Panc1 (cell line): Measurements from ENCODE around the gene FRMPD2. TPM values are rescaled to one million over a fixed set of nuclear protein-coding genes. Genes with fewer than 3 reads are reported as not detected.

Experiments
- ATAC-seq: fragments of 200-7000 bp; cut with Tn5 transposase; 2 replicates; pipeline ENCODE4 v1.9.1; 2020; ENCODE audit warnings: mild to moderate bottlenecking, moderate library complexity
- BruUV-seq: library from RNA; stranded (reverse); fragments of 400-500 nt; replicated peaks from 2 replicates; lab custom pipeline; 2021; lab: Mats Ljungman, UMichigan
- CTCF ChIA-PET: fragments of 300-600 bp; sonication (Branson Sonifier 250); formaldehyde crosslinking; loops from one replicate; lab custom pipeline; 2022; ENCODE audit warnings: antibody characterized with exemption; lab: Charles Lee
- POLR2A ChIA-PET: fragments of 300-600 bp; sonication (Branson Sonifier 250); formaldehyde crosslinking; loops from one replicate; lab custom pipeline; 2022; ENCODE audit warnings: antibody characterized with exemption; lab: Charles Lee
- DNase-seq: peaks from one replicate; pipeline ENCODE4 v3.0.0-alpha.2; 2010; ENCODE audit warnings: low read depth, low spot score
- H3K27ac ChIP-seq: 2 replicates; pipeline ENCODE4 v1.5.1; 2011; ENCODE audit warnings: mild to moderate bottlenecking, low read length, inconsistent platforms
- H3K27me3 ChIP-seq: fragments of 200-500 bp; sonication (Bioruptor generic); 2 replicates; pipeline ENCODE4 v1.6.0; 2014; ENCODE audit warnings: low read length, inconsistent platforms; ENCODE audit not compliant: control insufficient read depth, insufficient read depth
- H3K36me3 ChIP-seq: fragments of 200-500 bp; sonication (Bioruptor generic); 2 replicates; pipeline ENCODE4 v1.5.1; 2014; ENCODE audit warnings: inconsistent platforms, mild to moderate bottlenecking, low read length, moderate library complexity; ENCODE audit not compliant: control insufficient read depth, insufficient read depth
- H3K4me1 ChIP-seq: 2 replicates; pipeline ENCODE4 v1.5.1; 2011; ENCODE audit warnings: inconsistent platforms, mild to moderate bottlenecking, low read length, moderate library complexity; ENCODE audit not compliant: control insufficient read depth, insufficient read depth
- H3K4me3 ChIP-seq, 2 experiments: 2 replicates each; pipeline ENCODE4 v1.5.1; 2011 to 2012; ENCODE audit warnings: low read depth in 2 of 2, low read length in 2 of 2, mild to moderate bottlenecking in 2 of 2, inconsistent platforms in 1 of 2, moderate library complexity in 1 of 2
- H3K9me3 ChIP-seq: fragments of 200-500 bp; sonication (Bioruptor generic); 2 replicates; pipeline ENCODE4 v1.5.1; 2014; ENCODE audit warnings: low read depth, mild to moderate bottlenecking, inconsistent platforms, low read length, moderate library complexity; ENCODE audit not compliant: control insufficient read depth, insufficient read depth
- CTCF ChIP-seq: fragments of 450-650 bp; IDR thresholded peaks from 2 replicates; pipeline ENCODE4 v1.5.1; 2017; ENCODE audit warnings: mild to moderate bottlenecking
- POLR2AphosphoS5 ChIP-seq: IDR thresholded peaks from 2 replicates; pipeline ENCODE4 v1.6.1; 2012; ENCODE audit warnings: mild to moderate bottlenecking, low read depth, low read length, moderate library complexity
- REST ChIP-seq, 2 experiments: IDR thresholded peaks; 2 replicates each; pipeline ENCODE4 v1.6.1; 2011 to 2012; ENCODE audit warnings: low read depth in 2 of 2, control low read depth in 1 of 2, low read length in 1 of 2, mild to moderate bottlenecking in 1 of 2, moderate library complexity in 1 of 2; ENCODE audit not compliant: insufficient read depth in 1 of 2
- SIN3A ChIP-seq: IDR thresholded peaks from 2 replicates; pipeline ENCODE4 v1.6.1; 2012; ENCODE audit warnings: low read depth, mild to moderate bottlenecking, low read length, moderate library complexity, borderline replicate concordance; ENCODE audit not compliant: insufficient read depth
- TCF7L2 ChIP-seq: IDR thresholded peaks from 2 replicates; pipeline ENCODE4 v1.6.1; 2011; ENCODE audit warnings: mild to moderate bottlenecking, low read depth, low read length, inconsistent platforms
- in situ Hi-C: cut with HindIII; loops from 2 replicates; pipeline ENCODE4 v1.10.0; 2016; ENCODE audit warnings: low sequenced_read_pairs, low pct_unique_long_range_greater_than_20kb
- intact Hi-C: fragments of 100-400 bp; cut with micrococcal nuclease; formaldehyde crosslinking; loops from one replicate; pipeline ENCODE4 v1.10.0; 2022; ENCODE audit not compliant: unreplicated experiment
- total RNA-seq: library from RNA; stranded (reverse); gene quantifications from one replicate; pipeline ENCODE4 v1.2.1, GENCODE V29; 2021; ENCODE audit not compliant: unreplicated experiment

FRMPD2 gene
- total RNA-seq, 1 experiment from 2014 or later = not detected

GRCh38 chr10:48206482-48207250 is 67.8 kb downstream of the FRMPD2 start:
- BruUV-seq = no TSS peak
- in situ Hi-C loops = no loop called here
- peaks cover 10% of the 10 kb centered on the region for H3K27me3 ChIP-seq

GRCh38 chr10:48205918-48206317 is 68.6 kb downstream of the FRMPD2 start:
- intact Hi-C loops (no loop called here), in situ Hi-C loops (no loop called here)
- no TSS peak for BruUV-seq
- peaks cover 13% of the 10 kb centered on the region for H3K27me3 ChIP-seq
- no peak for DNase-seq
- ChIA-PET POLR2A (no interaction called here), CTCF (no interaction called here)
- no peaks in the 10 kb centered on the region for H3K4me1 ChIP-seq
- no peaks in the 10 kb centered on the region for H3K9me3 ChIP-seq
- no peak for ATAC-seq
- no peak for TF ChIP-seq POLR2AphosphoS5
- TF ChIP-seq REST (IDR thresholded peaks at IDR 0.05; ENCODE audit: insufficient read depth in 1 of 2, low read depth in 2 of 2, low read length in 1 of 2) = no peak
- TF ChIP-seq SIN3A = no peak
- no peak for TF ChIP-seq TCF7L2
- H3K4me3 ChIP-seq = no peak overlapping the region
- H3K36me3 ChIP-seq = no peaks in the 10 kb centered on the region
- H3K27ac ChIP-seq = no peak overlapping the region

More at GRCh38 chr10:48206482-48207250, 67.8 kb downstream of the FRMPD2 start:
- intact Hi-C loops = no loop called here
- ChIA-PET CTCF (no interaction called here), POLR2A (no interaction called here)
- no peaks in the 10 kb centered on the region for H3K36me3 ChIP-seq
- no peak overlapping the region for H3K27ac ChIP-seq
- H3K4me1 ChIP-seq = no peaks in the 10 kb centered on the region
- TF ChIP-seq TCF7L2 (no peak), CTCF (no peak), REST (IDR thresholded peaks at IDR 0.05; ENCODE audit: insufficient read depth in 1 of 2, low read depth in 2 of 2, low read length in 1 of 2) (no peak), POLR2AphosphoS5 (no peak), SIN3A (no peak)
- no peak overlapping the region for H3K4me3 ChIP-seq
- DNase-seq = no peak
- no peaks in the 10 kb centered on the region for H3K9me3 ChIP-seq
- ATAC-seq = no peak
